ENCODE measurements around the gene NAALADL2.
"Not testable (repeated sequence)": the region's sequence is repeated elsewhere in the genome, so short reads cannot be mapped to it uniquely, and the experiment has no call there.

NAALADL2 gene

GRCh38 chr3:175150812-175151401 lies 291.8 kb downstream of the NAALADL2 start:
- DNase-seq = no peak

- DNase-seq = no peak
Measured at GRCh38 chr3:175153595-175153994, 294.5 kb downstream of the NAALADL2 start.

DNA sequence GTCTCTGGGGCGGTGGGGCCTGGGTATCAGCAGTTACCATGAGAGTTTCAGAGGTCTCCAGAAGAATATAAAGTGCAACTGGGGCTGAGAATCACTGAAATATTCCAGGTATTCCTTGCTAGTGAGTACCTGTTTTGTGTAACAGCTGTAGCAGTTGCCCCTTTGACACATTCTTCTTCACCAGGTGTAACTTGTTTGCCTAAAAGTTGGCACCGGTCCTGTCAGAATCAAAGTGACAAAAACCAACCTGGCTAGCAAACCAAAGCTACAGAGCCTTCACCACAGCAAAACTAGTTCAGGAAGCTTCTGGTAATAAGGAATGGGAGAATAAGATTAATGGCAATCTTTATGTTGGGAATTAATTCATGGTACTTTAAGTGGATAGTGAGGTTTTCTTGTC lies 296.0 kb downstream of the NAALADL2 start:
- no peak for DNase-seq

DNA sequence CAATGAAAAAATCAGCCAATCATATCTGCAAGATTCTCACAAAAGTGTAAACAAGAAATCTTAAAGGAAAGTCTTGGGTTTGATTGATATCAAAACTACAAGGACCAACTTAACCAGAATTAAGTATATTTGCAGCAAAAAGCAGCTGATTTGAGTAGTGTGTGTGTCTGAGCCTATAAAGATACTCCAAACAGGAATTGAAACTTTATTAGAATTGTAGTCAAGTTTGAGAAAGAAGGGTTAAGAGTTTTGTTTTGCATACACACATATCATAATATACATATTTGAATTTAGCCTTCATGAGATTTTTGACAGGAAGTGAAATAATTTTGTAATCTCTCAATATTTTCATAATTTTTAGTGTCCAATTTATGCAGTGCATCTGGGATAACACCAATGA lies 300.1 kb downstream of the NAALADL2 start:
- DNase-seq = no peak

DNA sequence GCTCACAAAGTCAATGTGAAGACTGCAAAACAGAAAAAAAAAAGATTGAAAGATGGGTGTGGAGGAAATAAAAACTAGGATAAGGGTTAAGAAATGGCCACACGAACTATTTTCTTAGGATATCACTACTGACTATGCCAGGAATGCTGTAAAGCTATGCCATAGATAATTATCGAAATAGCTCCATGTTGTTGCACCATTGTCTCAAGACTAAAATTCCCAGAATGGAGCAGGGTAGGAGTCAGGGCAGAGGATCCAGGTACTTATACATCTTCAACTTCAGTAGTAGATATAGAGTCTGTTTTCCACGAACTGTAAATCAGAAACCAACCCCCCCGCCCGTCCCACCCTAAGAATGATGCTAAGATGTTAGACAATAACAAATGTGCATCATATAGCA lies 302.2 kb downstream of the NAALADL2 start:
- DNase-seq = no peak

- DNase-seq = peak; percentile 98
Measured at GRCh38 chr3:175163686-175164085, 304.6 kb downstream of the NAALADL2 start.

DNA sequence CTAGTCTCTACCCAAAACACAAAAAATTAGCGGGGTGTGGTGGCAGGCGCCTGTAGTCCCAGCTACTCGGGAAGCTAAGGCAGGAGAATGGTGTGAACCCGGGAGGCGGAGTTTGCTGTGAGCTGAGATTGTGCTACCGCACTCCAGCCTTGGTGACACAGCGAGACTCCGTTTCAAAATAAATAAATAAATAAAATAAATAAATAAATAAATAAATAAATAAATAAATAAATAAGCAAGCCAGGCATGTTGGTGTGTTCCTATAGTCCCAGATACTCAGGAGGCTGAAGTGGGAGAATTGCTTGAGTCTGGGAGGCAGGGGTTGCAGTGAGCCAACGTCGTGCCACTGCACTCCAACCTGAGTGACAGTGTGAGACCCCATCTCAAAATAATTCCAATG lies 314.0 kb downstream of the NAALADL2 start:
- DNase-seq = not testable (repeated sequence)

DNA sequence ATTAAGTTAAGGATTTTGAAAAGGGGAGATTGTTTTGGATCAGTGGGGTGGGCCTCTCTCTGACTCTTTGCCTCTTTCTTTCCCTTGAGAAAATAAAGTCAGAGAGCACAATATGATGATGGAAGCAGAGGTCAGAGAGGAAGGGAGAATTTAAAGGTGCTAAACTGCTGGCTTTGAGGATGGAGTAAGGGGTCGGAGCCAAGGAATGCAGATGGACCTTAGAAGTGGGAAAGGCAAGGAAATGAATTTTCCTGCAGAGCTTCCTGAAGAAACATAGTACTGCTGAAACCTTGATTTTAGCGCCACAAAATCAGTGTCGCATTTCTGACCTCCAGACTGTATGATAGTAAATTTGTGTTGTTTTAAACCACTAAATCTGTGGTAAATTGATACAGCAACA lies 317.4 kb downstream of the NAALADL2 start:
- no peak for DNase-seq

DNA sequence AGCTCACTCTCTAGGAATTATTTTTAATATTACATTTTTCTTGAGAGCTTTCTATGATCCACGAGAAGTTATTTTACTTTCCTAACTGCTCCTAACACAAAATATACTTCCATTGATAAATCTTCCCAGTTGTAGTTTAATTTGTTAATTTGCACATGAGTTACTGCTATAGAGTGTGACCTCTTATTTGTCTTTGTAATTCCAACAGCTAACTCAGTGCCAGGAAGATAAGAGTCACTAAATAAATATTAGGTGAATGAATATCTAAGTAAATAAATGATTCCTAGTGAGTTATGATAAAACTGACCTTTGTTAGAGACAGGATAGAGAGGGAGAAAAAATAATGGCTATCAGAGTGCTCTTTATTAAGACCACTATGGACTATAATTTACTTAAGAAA lies 319.9 kb downstream of the NAALADL2 start:
- no peak for DNase-seq

GRCh38 chr3:175184392-175184791 lies 325.3 kb downstream of the NAALADL2 start:
- DNase-seq = no peak

DNA sequence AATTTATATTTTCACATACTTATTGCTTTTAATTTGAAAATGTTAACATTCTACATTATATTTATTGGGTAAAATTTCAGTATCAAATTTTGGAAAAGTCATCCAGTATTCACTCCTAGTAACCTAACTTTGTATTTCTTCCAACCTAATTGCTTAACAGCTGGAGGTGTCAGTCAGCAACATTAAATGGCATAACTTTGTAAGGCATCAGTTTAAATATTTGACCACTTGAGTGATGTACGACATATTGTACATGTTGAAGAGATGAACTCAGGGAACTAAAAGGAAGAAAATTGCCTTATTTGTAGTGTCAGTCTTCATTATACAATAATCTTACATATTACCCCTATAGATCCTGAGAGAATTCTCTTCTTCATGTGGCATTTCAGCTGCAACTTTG lies 326.8 kb downstream of the NAALADL2 start:
- DNase-seq = no peak

- no peak for DNase-seq
Measured at GRCh38 chr3:175186511-175186910, 327.4 kb downstream of the NAALADL2 start.

- peak; percentile 96 for DNase-seq
Measured at GRCh38 chr3:175187586-175187985, 328.5 kb downstream of the NAALADL2 start.

DNA sequence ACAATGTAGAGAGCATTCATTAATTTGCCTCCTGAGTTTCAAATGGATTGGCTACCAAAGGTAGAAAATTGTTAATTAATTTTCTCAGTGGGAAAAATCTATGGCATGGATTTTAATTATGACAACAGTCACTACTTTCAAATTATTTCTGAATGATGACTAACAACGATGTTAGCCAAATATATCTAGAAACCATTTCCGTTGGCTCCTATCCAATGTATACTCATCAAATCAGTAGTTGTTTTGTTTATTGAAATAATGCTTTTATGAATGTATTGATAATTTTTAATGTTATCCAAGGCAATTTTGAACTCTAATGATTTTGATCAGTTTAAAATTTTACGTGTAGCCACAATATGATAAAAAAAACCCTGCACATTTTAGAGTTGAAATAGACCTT lies 333.4 kb downstream of the NAALADL2 start:
- DNase-seq = no peak

- no peak for DNase-seq
Measured at GRCh38 chr3:175193815-175194518, 334.8 kb downstream of the NAALADL2 start.

DNA sequence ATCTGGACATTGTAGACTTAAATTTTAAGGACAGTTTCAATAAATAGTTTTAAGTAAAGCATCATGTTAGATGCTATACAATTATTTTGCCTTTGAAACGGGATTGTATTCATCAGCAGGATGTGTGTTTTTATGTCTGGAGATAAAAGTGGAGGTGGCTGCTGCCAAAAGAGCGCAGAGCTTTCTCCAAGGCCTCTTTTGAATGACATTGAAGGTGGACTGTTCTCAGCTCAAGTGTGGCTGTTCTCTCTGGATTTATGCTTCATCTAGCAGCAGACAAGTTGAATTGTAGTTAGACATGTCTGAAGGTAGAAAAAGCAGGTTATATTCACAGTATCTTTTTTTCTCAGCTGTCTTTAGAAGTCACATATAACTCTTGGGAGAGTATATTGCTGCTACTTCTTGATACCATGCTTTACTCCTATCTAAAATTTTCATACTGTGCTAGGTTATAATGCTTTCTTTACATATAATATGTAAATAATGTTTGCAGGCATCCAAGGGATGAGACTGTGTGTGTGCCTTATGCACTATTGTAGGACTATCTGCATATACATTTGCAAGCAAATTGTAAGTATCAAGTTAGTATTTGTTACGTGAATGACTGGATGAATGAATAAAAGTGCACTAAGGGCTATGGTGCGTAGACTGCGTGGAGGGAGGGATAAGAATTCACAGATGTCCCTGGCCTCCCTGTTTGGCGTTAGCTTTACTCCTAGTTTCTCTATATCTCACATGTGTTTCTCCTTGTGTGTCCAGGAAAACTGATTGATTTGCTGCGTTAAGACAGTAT lies 340.1 kb downstream of the NAALADL2 start:
- DNase-seq = no peak

GRCh38 chr3:175199961-175200360 lies 340.8 kb downstream of the NAALADL2 start:
- DNase-seq = no peak

DNA sequence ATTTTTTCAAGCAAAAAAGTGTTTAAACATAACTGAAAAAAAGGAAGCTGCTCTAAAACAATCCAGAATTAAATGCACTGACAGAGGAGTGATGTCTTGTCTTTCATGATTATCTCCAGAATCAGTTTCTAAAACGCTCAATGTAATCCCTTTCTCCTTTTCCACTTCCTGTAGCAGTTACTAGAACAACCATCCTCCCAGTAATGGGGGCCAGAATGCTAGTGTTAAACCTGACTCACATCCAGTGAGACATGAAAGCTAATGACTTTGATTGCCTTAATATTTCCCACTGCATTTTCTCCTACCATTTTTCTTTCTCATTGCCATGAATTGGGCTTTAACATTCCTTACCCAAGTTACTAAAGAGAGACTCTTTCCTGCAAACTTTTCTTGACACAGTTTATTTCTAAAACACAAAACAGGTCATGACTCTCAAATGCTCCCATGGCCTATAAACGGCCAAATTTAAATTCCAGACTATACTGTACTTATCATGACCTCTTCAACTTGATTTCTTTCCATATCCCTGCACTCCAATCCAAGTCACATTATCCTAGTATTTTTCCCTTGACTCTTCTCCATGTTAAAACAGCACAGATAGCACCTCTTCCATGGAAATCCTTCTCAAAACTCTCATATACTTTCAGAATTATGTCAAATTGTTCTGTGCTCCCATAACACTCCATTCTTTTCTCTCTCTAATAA lies 341.4 kb downstream of the NAALADL2 start:
- no peak for DNase-seq

- DNase-seq = no peak
Measured at GRCh38 chr3:175207361-175207760, 348.2 kb downstream of the NAALADL2 start.

DNA sequence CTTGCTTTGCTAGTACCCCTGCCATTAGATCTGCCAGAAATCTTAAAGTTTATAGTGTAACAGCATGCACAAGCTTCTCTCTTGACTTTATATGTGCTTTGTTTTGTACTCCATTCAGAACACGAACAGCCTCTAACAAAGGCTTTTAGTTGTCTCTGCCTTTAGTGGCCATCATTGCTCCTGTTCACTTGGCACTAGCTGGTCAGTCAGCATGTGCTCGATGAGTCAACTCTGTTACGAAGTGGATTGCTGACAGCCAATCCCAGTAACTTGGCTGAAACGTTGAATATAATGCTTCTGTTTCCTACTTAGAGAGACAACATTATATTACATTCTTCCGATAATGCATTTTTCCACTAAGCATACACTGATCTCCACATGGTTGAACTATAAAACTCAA lies 349.2 kb downstream of the NAALADL2 start:
- DNase-seq = no peak

DNA sequence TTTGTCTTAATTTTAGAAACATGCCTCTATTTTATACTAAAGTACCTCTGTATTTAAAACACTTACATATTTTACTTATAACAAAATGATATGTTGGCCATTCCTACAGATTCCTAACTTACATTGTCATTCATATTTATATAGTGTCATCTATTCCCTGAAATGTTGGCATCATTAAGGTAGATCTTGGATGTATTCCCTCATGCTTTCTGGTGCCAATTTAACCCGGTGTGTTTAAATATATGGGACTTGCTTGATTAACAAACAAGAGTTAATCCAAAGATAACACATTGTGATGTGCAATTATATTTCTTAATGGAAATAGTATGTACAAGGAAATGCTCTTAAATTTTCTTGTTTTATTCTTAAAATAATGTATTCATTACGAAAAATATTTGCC lies 352.3 kb downstream of the NAALADL2 start:
- DNase-seq = no peak

- DNase-seq = no peak
Measured at GRCh38 chr3:175212896-175213295, 353.8 kb downstream of the NAALADL2 start.

DNA sequence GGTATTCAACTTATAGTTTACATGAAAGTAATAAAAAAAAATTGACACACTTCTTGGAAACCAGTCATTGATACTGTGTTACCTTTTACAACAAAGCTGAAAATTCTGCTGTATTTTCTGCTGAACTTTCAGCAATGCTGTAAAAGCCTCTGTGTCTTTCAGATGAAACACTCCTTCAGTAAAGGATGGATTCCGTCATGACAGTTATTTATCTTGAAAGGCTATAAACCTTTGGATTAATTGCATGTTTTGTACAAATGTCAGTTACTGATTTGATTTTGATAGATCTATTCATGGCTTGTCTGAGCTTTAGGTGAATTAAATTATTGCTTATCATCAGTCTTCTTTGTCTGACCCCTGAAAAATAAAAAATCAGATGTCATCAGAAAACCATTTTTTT lies 355.1 kb downstream of the NAALADL2 start:
- DNase-seq = no peak

DNA sequence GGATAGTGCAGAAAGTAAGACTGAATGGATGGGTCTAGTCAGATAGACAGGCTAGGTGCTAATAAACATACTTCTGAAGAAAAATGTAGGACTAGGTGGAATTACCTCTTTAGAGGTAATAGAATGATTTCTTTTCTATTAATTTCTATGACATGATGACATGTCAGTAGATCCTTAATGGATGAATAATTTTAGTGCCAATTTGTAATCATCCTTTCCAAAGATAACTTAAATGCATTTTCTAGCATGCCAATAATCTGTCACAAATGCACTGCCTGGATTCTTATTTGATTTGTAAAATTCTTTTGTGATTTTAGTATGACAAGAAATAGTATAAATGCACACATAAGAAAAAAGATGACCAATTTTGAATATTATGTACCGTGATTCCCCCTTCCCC lies 356.7 kb downstream of the NAALADL2 start:
- no peak for DNase-seq

All from DMS79 treated with DMSO at 0.1 percent for 48 hours (cell line).